Natural killer cell (primary cell): Measurements from ENCODE around the gene MTR. TPM values are rescaled to one million over a fixed set of nuclear protein-coding genes. Genes with fewer than 3 reads are reported as not detected.

Experiments used
- ATAC-seq, 3 donors: fragments of 150-1000 bp in 2 of 3; fragments of 200-7000 bp in 1 of 3; cut with Tn5 transposase; 1 replicate in 1 of 3; 2 replicates in 2 of 3; pipeline ENCODE4 v1.10.0; 2021; ENCODE audit warnings: mild to moderate bottlenecking in 2 of 3, moderate library complexity in 2 of 3
- DNase-seq, 2 donors: peaks; one replicate each; pipeline versions ENCODE4 v3.0.0 to v3.0.0-alpha.2; 2013 to 2021; ENCODE audit warnings: mixed read lengths in 1 of 2
- H3K27ac ChIP-seq: one replicate; pipeline ENCODE4 v1.5.1; 2013; ENCODE audit warnings: mild to moderate bottlenecking, low read length
- H3K27me3 ChIP-seq: one replicate; pipeline ENCODE4 v1.6.1; 2013; ENCODE audit warnings: low read length; ENCODE audit not compliant: control insufficient read depth, insufficient read depth
- H3K36me3 ChIP-seq: one replicate; pipeline ENCODE4 v1.6.1; 2013; ENCODE audit warnings: low read length; ENCODE audit not compliant: control insufficient read depth, insufficient read depth
- H3K4me1 ChIP-seq: one replicate; pipeline ENCODE4 v1.6.1; 2013; ENCODE audit warnings: low read length; ENCODE audit not compliant: control insufficient read depth, insufficient read depth
- H3K4me3 ChIP-seq: one replicate; pipeline ENCODE4 v1.5.1; 2013; ENCODE audit warnings: low read length
- H3K9me3 ChIP-seq: one replicate; pipeline ENCODE4 v1.6.1; 2013; ENCODE audit warnings: low read length; ENCODE audit not compliant: control insufficient read depth, insufficient read depth
- H3K27ac Mint-ChIP-seq, 2 donors: one replicate each; pipeline ENCODE4 v1.8.0; 2022; ENCODE audit warnings: mild to moderate bottlenecking in 2 of 2, mixed read lengths in 2 of 2, moderate library complexity in 1 of 2
- H3K27me3 Mint-ChIP-seq, 2 donors: one replicate each; pipeline ENCODE4 v1.8.0; 2022; ENCODE audit warnings: low read depth in 2 of 2, mixed read lengths in 2 of 2
- H3K36me3 Mint-ChIP-seq: one replicate; pipeline ENCODE4 v1.8.0; 2022; ENCODE audit warnings: mixed read lengths
- H3K4me1 Mint-ChIP-seq, 2 donors: one replicate each; pipeline ENCODE4 v1.8.0; 2022; ENCODE audit warnings: mixed read lengths in 2 of 2
- H3K4me3 Mint-ChIP-seq: one replicate; pipeline ENCODE4 v1.8.0; 2022; ENCODE audit warnings: mild to moderate bottlenecking, moderate library complexity, mixed read lengths
- H3K9me3 Mint-ChIP-seq, 2 donors: one replicate each; pipeline ENCODE4 v1.8.0; 2022; ENCODE audit warnings: mixed read lengths in 2 of 2
- CTCF ChIP-seq: fragments of 200-600 bp; IDR thresholded peaks from one replicate; pipeline ENCODE4 v1.8.0; 2022; ENCODE audit warnings: antibody characterized with exemption
- WGBS: methylation state at CpG from one replicate; pipeline ENCODE4 v1.1.7; 2013; ENCODE audit warnings: missing lambda C conversion rate; ENCODE audit not compliant: insufficient coverage; 5-methylcytosine and 5-hydroxymethylcytosine counted together
- intact Hi-C: fragments of 100-400 bp; cut with micrococcal nuclease; formaldehyde crosslinking; loops from one replicate; pipeline ENCODE4 v1.14.2; 2022
- total RNA-seq, 4 donors: library from RNA; stranded (reverse); fragments of 120-200 nt in 1 of 4; gene quantifications; one replicate each; pipeline versions ENCODE4 v1.2.3 to v1.2.4, GENCODE V29; 2013 to 2022

The MTR gene
- total RNA-seq, 3 donors from 2014 or later (not counting 1 experiment from before 2014, with no cell fraction given): 28.4 to 41.1 (median 38.4) TPM

- H3K27me3 ChIP-seq: no peaks in the 10 kb centered on the region
- no peak for DNase-seq
- no peaks in the 10 kb centered on the region for H3K36me3 ChIP-seq
- H3K4me3 ChIP-seq: no peak overlapping the region
- Mint-ChIP-seq H3K27ac (no peak overlapping the region), H3K4me3 (no peak overlapping the region), H3K4me1 (no peaks in the 10 kb centered on the region), H3K9me3 (no peaks in the 10 kb centered on the region), H3K27me3 (peaks cover 8 to 49% of the 10 kb centered on the region in 2 donors), H3K36me3 (no peaks in the 10 kb centered on the region)
- H3K27ac ChIP-seq: no peak overlapping the region
- TF ChIP-seq CTCF: no peak
- no peaks in the 10 kb centered on the region for H3K4me1 ChIP-seq
- intact Hi-C loops: loop anchor here (10.0 kb wide), 1 partner anchor 662 kb away; no protein-coding TSS in a partner anchor
- H3K9me3 ChIP-seq: no peaks in the 10 kb centered on the region
- 83% methylated on average over 3 of the region's 3 CpGs for WGBS
- no peak for ATAC-seq
Observed at GRCh38 chr1:236766506-236766905, 28.6 kb upstream of the MTR start.

GRCh38 chr1:236767276-236767675 lies 27.8 kb upstream of the MTR start:
- intact Hi-C loops: loop anchor here (10.0 kb wide), 1 partner anchor 662 kb away; no protein-coding TSS in a partner anchor
- H3K4me3 Mint-ChIP-seq: no peak overlapping the region
- no peaks in the 10 kb centered on the region for H3K9me3 Mint-ChIP-seq
- Histone ChIP-seq H3K9me3 (no peaks in the 10 kb centered on the region), H3K27me3 (no peaks in the 10 kb centered on the region), H3K4me1 (no peaks in the 10 kb centered on the region), H3K4me3 (no peak overlapping the region), H3K36me3 (no peaks in the 10 kb centered on the region), H3K27ac (no peak overlapping the region)
- H3K27ac Mint-ChIP-seq: no peak overlapping the region
- WGBS: 80% methylated on average over 6 of the region's 6 CpGs
- peaks cover 8 to 51% of the 10 kb centered on the region in 2 donors for H3K27me3 Mint-ChIP-seq
- TF ChIP-seq CTCF: no peak
- no peaks in the 10 kb centered on the region for H3K36me3 Mint-ChIP-seq
- ATAC-seq (no peak), DNase-seq (no peak)
- H3K4me1 Mint-ChIP-seq: no peaks in the 10 kb centered on the region

- Histone ChIP-seq H3K27ac (no peak overlapping the region), H3K27me3 (no peaks in the 10 kb centered on the region), H3K36me3 (no peaks in the 10 kb centered on the region), H3K4me1 (no peaks in the 10 kb centered on the region), H3K9me3 (no peaks in the 10 kb centered on the region), H3K4me3 (no peak overlapping the region)
- Mint-ChIP-seq H3K36me3 (no peaks in the 10 kb centered on the region), H3K4me1 (no peaks in the 10 kb centered on the region), H3K4me3 (no peak overlapping the region), H3K27ac (no peak overlapping the region), H3K9me3 (no peaks in the 10 kb centered on the region), H3K27me3 (peaks cover 8 to 51% of the 10 kb centered on the region in 2 donors)
- DNase-seq (no peak), ATAC-seq (no peak)
- no peak for TF ChIP-seq CTCF
- intact Hi-C loops: loop anchor here (10.0 kb wide), 1 partner anchor 664 kb away; no protein-coding TSS in a partner anchor
Observed at GRCh38 chr1:236768601-236769000, 26.5 kb upstream of the MTR start.

GRCh38 chr1:236773919-236774318 lies 21.2 kb upstream of the MTR start:
- Histone ChIP-seq H3K4me1 (no peaks in the 10 kb centered on the region), H3K4me3 (no peak overlapping the region), H3K27ac (no peak overlapping the region), H3K36me3 (no peaks in the 10 kb centered on the region), H3K9me3 (no peaks in the 10 kb centered on the region), H3K27me3 (no peaks in the 10 kb centered on the region)
- Mint-ChIP-seq H3K36me3 (peaks cover 5% of the 10 kb centered on the region), H3K4me1 (no peaks in the 10 kb centered on the region), H3K27ac (no peak overlapping the region), H3K27me3 (peaks cover 24 to 49% of the 10 kb centered on the region in 2 donors), H3K4me3 (no peak overlapping the region), H3K9me3 (no peaks in the 10 kb centered on the region)
- ATAC-seq (no peak), DNase-seq (no peak)
- TF ChIP-seq CTCF: no peak
- WGBS: 77% methylated on average over 2 of the region's 3 CpGs
- intact Hi-C loops: no loop called here
